NOMO-1 treated with dmso at 0.1 percent for 144 hours (cell line): ENCODE measurements around the gene PHACTR1.
"Not testable (repeated sequence)": the region's sequence is repeated elsewhere in the genome, so short reads cannot be mapped to it uniquely, and the experiment has no call there.

Experiments used
- DNase-seq: peaks from one replicate; lab custom pipeline; 2025; ENCODE audit not compliant: unreplicated experiment; lab: John Stamatoyannopoulos, UW

PHACTR1 gene

GRCh38 chr6:13222048-13222447 lies 505.5 kb downstream of the PHACTR1 start:
- DNase-seq = no peak

GRCh38 chr6:13226071-13226470 lies 509.5 kb downstream of the PHACTR1 start:
- DNase-seq = no peak

DNA sequence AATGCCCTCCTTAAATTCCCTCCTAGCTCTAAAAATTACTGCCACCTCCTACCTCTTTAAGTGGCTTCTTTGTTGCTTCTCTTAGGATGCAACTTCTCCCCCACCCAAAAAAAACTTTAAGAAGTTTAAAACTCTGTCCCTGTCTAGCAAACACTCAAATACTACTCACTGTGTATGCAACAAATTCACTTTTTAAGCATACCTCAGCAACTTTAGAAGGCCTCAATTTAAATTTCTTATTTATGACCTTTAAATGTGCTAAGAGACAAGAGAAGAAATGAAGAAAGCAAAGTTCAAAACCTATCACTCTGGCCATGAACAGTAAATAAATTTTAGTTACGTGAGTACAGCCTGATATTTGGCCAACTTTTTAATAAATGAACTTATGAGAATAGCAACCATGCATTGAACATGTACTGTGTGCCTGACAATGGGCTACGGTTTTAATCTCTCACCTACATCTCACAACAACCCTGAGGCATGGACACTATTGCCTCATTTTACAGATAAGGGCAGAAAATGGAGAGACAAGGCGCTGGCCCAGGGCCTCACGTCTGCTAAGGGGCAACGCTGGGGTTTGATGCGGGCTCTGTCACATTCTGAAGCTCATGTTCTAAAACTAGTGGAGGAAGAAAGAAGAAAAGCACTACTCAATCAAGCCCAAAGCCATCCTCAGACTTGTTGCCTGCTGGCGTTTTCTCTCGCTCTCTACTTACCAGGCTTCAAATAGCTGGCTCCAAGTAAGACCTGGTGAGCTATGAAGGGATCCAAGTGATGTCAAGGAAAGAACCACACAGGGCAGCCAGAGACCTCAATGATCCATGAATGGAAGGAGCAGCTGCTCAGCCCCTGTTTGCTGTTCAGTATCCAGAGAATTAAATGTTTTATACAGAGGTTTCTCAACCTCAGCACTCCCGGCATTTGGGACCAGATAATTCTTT lies 512.0 kb downstream of the PHACTR1 start:
- no peak for DNase-seq

- no peak for DNase-seq
Observed at GRCh38 chr6:13229205-13230085, 512.9 kb downstream of the PHACTR1 start.

DNA sequence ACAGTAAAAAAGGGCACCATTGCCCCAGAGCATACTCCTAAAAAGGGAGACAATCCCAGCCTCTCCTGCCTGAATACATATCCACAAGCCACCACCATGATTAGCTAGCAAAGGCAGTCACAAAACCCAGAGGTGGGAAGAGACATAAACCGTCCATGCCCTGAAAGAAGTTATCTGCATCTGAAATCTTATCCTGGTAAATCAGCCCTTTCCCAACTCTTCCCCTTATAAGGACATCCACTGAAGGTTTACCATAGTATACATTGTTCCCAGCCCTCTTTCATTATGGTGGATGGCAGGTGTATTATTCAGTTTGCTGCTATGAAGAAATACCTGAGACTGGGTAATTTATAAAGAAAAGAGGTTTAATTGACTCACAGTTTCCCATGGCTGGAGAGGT lies 516.5 kb downstream of the PHACTR1 start:
- DNase-seq = no peak

DNA sequence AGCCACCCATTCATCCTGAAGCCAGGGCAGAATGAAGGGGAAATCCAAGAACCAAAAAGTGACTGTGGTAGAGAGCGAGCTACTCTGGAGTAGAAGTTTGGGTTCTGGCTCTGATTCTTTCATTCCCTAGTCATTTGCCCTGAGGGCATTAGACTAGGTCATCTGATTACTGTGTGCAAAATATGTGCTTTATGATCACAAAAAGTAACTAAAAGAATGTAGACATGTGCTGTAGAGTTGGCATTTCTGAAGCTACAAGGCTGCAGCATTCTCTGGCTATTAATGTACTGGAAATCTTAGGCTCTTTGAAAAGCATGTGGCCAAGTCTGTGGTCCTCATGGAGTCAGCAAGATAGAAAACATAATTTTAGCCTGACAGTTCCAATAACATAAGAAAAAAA lies 517.6 kb downstream of the PHACTR1 start:
- DNase-seq = no peak

- DNase-seq = no peak
Observed at GRCh38 chr6:13235339-13235738, 518.8 kb downstream of the PHACTR1 start.

- no peak for DNase-seq
Observed at GRCh38 chr6:13237318-13237717, 520.8 kb downstream of the PHACTR1 start.

- no peak for DNase-seq
Observed at GRCh38 chr6:13238017-13238416, 521.5 kb downstream of the PHACTR1 start.

- DNase-seq = no peak
Observed at GRCh38 chr6:13238640-13239216, 522.2 kb downstream of the PHACTR1 start.

GRCh38 chr6:13239530-13240455 lies 523.2 kb downstream of the PHACTR1 start:
- no peak for DNase-seq

GRCh38 chr6:13241364-13241763 lies 524.8 kb downstream of the PHACTR1 start:
- DNase-seq = no peak

- DNase-seq = no peak
Observed at GRCh38 chr6:13242178-13242577, 525.6 kb downstream of the PHACTR1 start.

- DNase-seq = no peak
Observed at GRCh38 chr6:13242590-13242989, 526.0 kb downstream of the PHACTR1 start.

- DNase-seq = no peak
Observed at GRCh38 chr6:13243033-13243432, 526.5 kb downstream of the PHACTR1 start.

GRCh38 chr6:13243745-13244144 lies 527.2 kb downstream of the PHACTR1 start:
- not testable (repeated sequence) for DNase-seq

- DNase-seq = no peak
Observed at GRCh38 chr6:13247627-13248026, 531.1 kb downstream of the PHACTR1 start.

DNA sequence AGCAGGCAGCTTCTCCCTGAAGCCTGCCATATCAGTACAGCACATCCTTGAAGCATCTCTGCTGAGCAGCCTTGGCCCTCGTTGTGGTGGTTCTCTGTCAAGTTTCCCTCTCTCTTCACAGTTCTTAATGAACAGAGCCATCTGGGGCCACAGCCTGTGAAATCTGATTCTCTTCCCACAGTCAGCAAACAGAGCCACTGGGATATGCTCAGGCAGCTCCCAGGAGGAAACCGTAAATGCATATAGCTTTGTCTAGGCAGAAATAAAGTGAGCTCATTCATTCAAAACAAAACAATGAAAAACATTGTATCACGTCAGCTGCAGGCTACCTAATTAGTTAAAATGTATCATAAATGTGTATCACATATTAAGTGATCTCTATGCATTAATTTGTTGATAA lies 531.5 kb downstream of the PHACTR1 start:
- DNase-seq = no peak

DNA sequence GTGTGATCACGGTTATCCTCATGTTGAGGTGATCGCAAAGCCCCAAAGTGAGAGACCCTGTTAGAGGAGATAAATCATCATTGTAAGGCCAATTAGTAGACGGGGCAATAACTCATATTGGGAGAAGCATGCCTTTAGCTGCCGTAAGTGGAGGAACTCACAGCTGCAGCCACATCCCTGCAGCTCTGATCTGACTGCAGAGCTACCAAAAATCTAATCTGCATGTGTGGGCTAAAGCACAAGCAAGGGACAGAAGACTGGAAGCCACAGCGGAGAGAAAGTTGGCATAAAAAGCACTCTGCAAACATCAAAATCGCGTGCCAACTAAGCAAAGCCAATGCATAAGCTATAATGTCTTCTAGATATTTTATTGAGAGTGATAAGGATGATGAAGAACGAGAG lies 532.0 kb downstream of the PHACTR1 start:
- no peak for DNase-seq

- DNase-seq = no peak
Observed at GRCh38 chr6:13248994-13249393, 532.4 kb downstream of the PHACTR1 start.
